ENCODE data around the gene GABRQ. TPM values are rescaled to one million over a fixed set of nuclear protein-coding genes. Genes with fewer than 3 reads are reported as not detected.
"Not testable (repeated sequence)": the region's sequence is repeated elsewhere in the genome, so short reads cannot be mapped to it uniquely, and the experiment has no call there.

Gene GABRQ
- total RNA-seq, 4 donors from 2014 or later: 0.55 to 3.4 TPM; not detected in 2

- Histone ChIP-seq H3K36me3 (no peaks in the 10 kb centered on the region), H3K27me3 (no peaks in the 10 kb centered on the region), H3K4me1 (no peaks in the 10 kb centered on the region), H3K9me3 (no peaks in the 10 kb centered on the region), H3K27ac (no peak overlapping the region), H3K4me3 (no peak overlapping the region)
- intact Hi-C loops (cut with DNase I; ENCODE audit: low total_unique reads): no loop called here
- no peak for DNase-seq
- TF ChIP-seq CTCF (IDR thresholded peaks at IDR 0.05) (no peak), POLR2A (IDR thresholded peaks at IDR 0.05) (no peak)
These were observed 20.6 kb downstream of the GABRQ start for GRCh38 chrX:152658302-152658701.

- intact Hi-C loops (cut with DNase I; ENCODE audit: low total_unique reads): no loop called here
These were observed 25.4 kb downstream of the GABRQ start for GRCh38 chrX:152663086-152663485.

GRCh38 chrX:152674135-152674534 is 36.4 kb downstream of the GABRQ start:
- Histone ChIP-seq H3K9me3 (no peaks in the 10 kb centered on the region), H3K27me3 (no peaks in the 10 kb centered on the region), H3K36me3 (no peaks in the 10 kb centered on the region), H3K4me3 (no peak overlapping the region), H3K27ac (no peak overlapping the region), H3K4me1 (no peaks in the 10 kb centered on the region)
- intact Hi-C loops (cut with DNase I; ENCODE audit: low total_unique reads): no loop called here
- TF ChIP-seq POLR2A (IDR thresholded peaks at IDR 0.05) (no peak), CTCF (IDR thresholded peaks at IDR 0.05) (no peak)
- no peak for DNase-seq

More at GRCh38 chrX:152663086-152663485, 25.4 kb downstream of the GABRQ start:
- Histone ChIP-seq H3K36me3 (no peaks in the 10 kb centered on the region), H3K4me1 (no peaks in the 10 kb centered on the region), H3K9me3 (no peaks in the 10 kb centered on the region), H3K4me3 (no peak overlapping the region), H3K27ac (no peak overlapping the region), H3K27me3 (no peaks in the 10 kb centered on the region)
- no peak for DNase-seq
- TF ChIP-seq POLR2A (IDR thresholded peaks at IDR 0.05) (no peak), CTCF (IDR thresholded peaks at IDR 0.05) (no peak)

- intact Hi-C loops (cut with DNase I; ENCODE audit: low total_unique reads); DNase-seq; H3K9me3 ChIP-seq; H3K27me3 ChIP-seq; H3K4me1 ChIP-seq; H3K36me3 ChIP-seq; H3K4me3 ChIP-seq; H3K27ac ChIP-seq: not testable (repeated sequence)
These were observed 37.0 kb downstream of the GABRQ start for GRCh38 chrX:152674652-152675051.

- H3K27me3 ChIP-seq; DNase-seq; H3K4me3 ChIP-seq; H3K4me1 ChIP-seq; H3K36me3 ChIP-seq; intact Hi-C loops (cut with DNase I; ENCODE audit: low total_unique reads); H3K27ac ChIP-seq; H3K9me3 ChIP-seq: not testable (repeated sequence)
These were observed 43.3 kb downstream of the GABRQ start for GRCh38 chrX:152681012-152681411.

- H3K9me3 ChIP-seq; H3K4me3 ChIP-seq; intact Hi-C loops (cut with DNase I; ENCODE audit: low total_unique reads); H3K27me3 ChIP-seq; H3K4me1 ChIP-seq; H3K36me3 ChIP-seq; DNase-seq; H3K27ac ChIP-seq: not testable (repeated sequence)
These were observed 60.5 kb downstream of the GABRQ start, which contains the start of gene MAGEA3 for GRCh38 chrX:152697952-152698931. MAGEA3 (plus strand) TSS chrX:152698794; CDS start chrX:152700833, 2,039 bp downstream.

- H3K4me1 ChIP-seq; H3K27me3 ChIP-seq; H3K4me3 ChIP-seq; DNase-seq; H3K9me3 ChIP-seq; H3K36me3 ChIP-seq; H3K27ac ChIP-seq; intact Hi-C loops (cut with DNase I; ENCODE audit: low total_unique reads): not testable (repeated sequence)
These were observed 62.7 kb downstream of the GABRQ start for GRCh38 chrX:152700390-152700789.

- H3K4me3 ChIP-seq; intact Hi-C loops (cut with DNase I; ENCODE audit: low total_unique reads); H3K27ac ChIP-seq; H3K9me3 ChIP-seq; DNase-seq; H3K36me3 ChIP-seq; H3K27me3 ChIP-seq; H3K4me1 ChIP-seq: not testable (repeated sequence)
These were observed 68.8 kb downstream of the GABRQ start for GRCh38 chrX:152706500-152706899.

All from uterus (tissue), 4 donors.